Type B pancreatic cell (in vitro differentiated cells): ENCODE data around the gene ZNF154. TPM values are rescaled to one million over a fixed set of nuclear protein-coding genes. Genes with fewer than 3 reads are reported as not detected.
A peak's percentile ranks its signal among the peaks of the same experiment; 100 is the strongest.

ENCODE experiments used
- DNase-seq: peaks from one replicate; pipeline ENCODE4 v3.0.0; 2021; ENCODE audit warnings: mixed read lengths; ENCODE audit not compliant: unreplicated experiment; ENCODE audit errors: extremely low spot score
- H3K27ac Mint-ChIP-seq: 2 replicates; pipeline ENCODE4 v1.8.0; 2021; ENCODE audit warnings: mild to moderate bottlenecking, mixed read lengths
- H3K27me3 Mint-ChIP-seq: 2 replicates; pipeline ENCODE4 v1.8.0; 2021; ENCODE audit warnings: mixed read lengths
- H3K36me3 Mint-ChIP-seq: 2 replicates; pipeline ENCODE4 v1.8.0; 2021; ENCODE audit warnings: mixed read lengths
- H3K4me1 Mint-ChIP-seq: one replicate; pipeline ENCODE4 v1.8.0; 2021; ENCODE audit warnings: mixed read lengths; ENCODE audit not compliant: unreplicated experiment
- H3K4me3 Mint-ChIP-seq: 2 replicates; pipeline ENCODE4 v1.8.0; 2021; ENCODE audit warnings: mild to moderate bottlenecking, mixed read lengths
- H3K9me3 Mint-ChIP-seq: 2 replicates; pipeline ENCODE4 v1.8.0; 2021; ENCODE audit warnings: mixed read lengths
- long read RNA-seq: library from polyadenylated mRNA; unstranded; transcript quantifications from one replicate; pipeline ENCODE4 v2.0.0, GENCODE V29; 2020
- total RNA-seq: library from RNA; stranded (reverse); gene quantifications from 2 replicates; pipeline ENCODE4 v1.2.1, GENCODE V29; 2021; ENCODE audit warnings: low replicate concordance
- TF ChIP-seq, protein P1 (sequence below): fragments of 200-600 bp; sonication (generic); conservative IDR thresholded peaks from 2 replicates; pipeline ENCODE4 v1.5.0; 2021; ENCODE audit warnings: antibody characterized with exemption, mild to moderate bottlenecking

Gene ZNF154
- total RNA-seq = 13.2 and 15.4 TPM in 2 replicates
- long read RNA-seq, full-length matches to known transcripts = 11 of 15 reads
- long read RNA-seq, partial matches to known transcripts = 2 of 15 reads
- long read RNA-seq, other reads (novel, unspliced or antisense) = 2 of 15 reads

- Mint-ChIP-seq H3K9me3 (peaks cover 44% of the 10 kb centered on the region), H3K4me3 (peak within 1 kb of the TSS; percentile 93), H3K36me3 (peaks cover 53% of the 10 kb centered on the region), H3K4me1 (peaks cover 17% of the 10 kb centered on the region), H3K27ac (peak within 1 kb of the TSS; percentile 91), H3K27me3 (peaks cover 3% of the 10 kb centered on the region)
- TF ChIP-seq, protein P1, sequence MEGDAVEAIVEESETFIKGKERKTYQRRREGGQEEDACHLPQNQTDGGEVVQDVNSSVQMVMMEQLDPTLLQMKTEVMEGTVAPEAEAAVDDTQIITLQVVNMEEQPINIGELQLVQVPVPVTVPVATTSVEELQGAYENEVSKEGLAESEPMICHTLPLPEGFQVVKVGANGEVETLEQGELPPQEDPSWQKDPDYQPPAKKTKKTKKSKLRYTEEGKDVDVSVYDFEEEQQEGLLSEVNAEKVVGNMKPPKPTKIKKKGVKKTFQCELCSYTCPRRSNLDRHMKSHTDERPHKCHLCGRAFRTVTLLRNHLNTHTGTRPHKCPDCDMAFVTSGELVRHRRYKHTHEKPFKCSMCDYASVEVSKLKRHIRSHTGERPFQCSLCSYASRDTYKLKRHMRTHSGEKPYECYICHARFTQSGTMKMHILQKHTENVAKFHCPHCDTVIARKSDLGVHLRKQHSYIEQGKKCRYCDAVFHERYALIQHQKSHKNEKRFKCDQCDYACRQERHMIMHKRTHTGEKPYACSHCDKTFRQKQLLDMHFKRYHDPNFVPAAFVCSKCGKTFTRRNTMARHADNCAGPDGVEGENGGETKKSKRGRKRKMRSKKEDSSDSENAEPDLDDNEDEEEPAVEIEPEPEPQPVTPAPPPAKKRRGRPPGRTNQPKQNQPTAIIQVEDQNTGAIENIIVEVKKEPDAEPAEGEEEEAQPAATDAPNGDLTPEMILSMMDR = no peak
- peak; percentile 69 for DNase-seq
Measured at GRCh38 chr19:57708641-57709361, at the start of gene ZNF154. Gene ZNF154, minus strand, starts transcription at chr19:57709204. Its CDS starts 233 bp downstream, at chr19:57708971.

- H3K27ac Mint-ChIP-seq = no peak overlapping the region
- H3K27me3 Mint-ChIP-seq = no peaks in the 10 kb centered on the region
- TF ChIP-seq, protein P1 = no peak
- no peaks in the 10 kb centered on the region for H3K4me1 Mint-ChIP-seq
- DNase-seq = no peak
- peaks cover 17% of the 10 kb centered on the region for H3K9me3 Mint-ChIP-seq
- peaks cover 75% of the 10 kb centered on the region for H3K36me3 Mint-ChIP-seq
- no peak overlapping the region for H3K4me3 Mint-ChIP-seq
Measured at GRCh38 chr19:57757941-57758340, 48.9 kb upstream of the ZNF154 start.

DNA sequence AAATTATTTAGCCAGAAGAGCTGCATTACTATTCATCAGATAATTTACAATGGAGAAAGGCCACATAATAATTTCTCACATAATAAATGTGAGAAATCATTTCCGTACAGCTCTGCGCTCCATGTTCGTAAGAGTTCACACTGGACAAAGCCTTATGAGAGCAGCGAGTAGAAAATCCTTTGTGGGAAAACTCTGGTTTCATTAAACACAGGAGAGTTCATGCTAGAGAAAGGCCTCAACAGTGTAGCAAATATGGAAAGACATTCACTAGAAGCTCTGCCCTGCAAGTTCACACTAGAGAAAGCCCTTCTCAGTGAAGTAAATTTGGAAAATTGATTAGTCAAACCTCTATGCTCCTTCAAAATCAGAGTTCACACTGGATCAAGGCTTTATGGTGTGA, 46.0 kb upstream of the ZNF154 start:
- Mint-ChIP-seq H3K4me1 (no peaks in the 10 kb centered on the region), H3K9me3 (peaks cover 34% of the 10 kb centered on the region)

DNA sequence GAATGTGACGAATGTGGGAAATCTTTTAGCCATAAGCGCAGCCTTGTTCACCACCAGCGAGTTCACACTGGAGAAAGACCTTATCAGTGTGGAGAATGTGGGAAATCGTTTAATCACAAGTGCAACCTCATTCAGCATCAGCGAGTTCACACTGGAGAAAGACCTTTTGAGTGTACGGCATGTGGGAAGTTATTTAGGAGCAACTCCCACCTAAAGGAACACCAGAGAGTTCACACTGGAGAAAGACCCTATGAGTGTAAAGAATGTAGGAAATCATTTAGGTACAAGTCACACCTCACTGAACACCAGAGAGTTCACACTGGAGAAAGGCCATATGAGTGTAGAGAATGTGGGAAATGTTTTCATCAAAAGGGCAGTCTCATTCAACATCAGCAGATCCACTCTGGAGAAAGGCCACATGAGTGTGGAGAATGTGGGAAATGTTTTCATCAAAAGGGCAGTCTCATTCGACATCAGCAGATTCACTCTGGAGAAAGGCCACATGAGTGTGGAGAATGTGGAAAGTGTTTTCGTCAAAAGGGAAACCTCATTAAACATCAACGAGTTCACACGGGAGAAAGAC, 45.2 kb upstream of the ZNF154 start:
- Mint-ChIP-seq H3K27ac (no peak overlapping the region), H3K4me3 (no peak overlapping the region), H3K36me3 (peaks cover 91% of the 10 kb centered on the region), H3K9me3 (peaks cover 34% of the 10 kb centered on the region), H3K4me1 (no peaks in the 10 kb centered on the region), H3K27me3 (no peaks in the 10 kb centered on the region)
- DNase-seq = no peak
- TF ChIP-seq, protein P1 = no peak

More for the DNA sequence above, 46.0 kb upstream of the ZNF154 start:
- H3K27me3 Mint-ChIP-seq = no peaks in the 10 kb centered on the region
- peaks cover 87% of the 10 kb centered on the region for H3K36me3 Mint-ChIP-seq
- no peak overlapping the region for H3K27ac Mint-ChIP-seq
- no peak for DNase-seq
- no peak overlapping the region for H3K4me3 Mint-ChIP-seq
- TF ChIP-seq, protein P1 = no peak

- Mint-ChIP-seq H3K9me3 (peaks cover 35% of the 10 kb centered on the region), H3K4me3 (peak overlapping the region; percentile 93), H3K27me3 (no peaks in the 10 kb centered on the region), H3K36me3 (peaks cover 57% of the 10 kb centered on the region), H3K27ac (peak overlapping the region; percentile 29), H3K4me1 (peaks cover 15% of the 10 kb centered on the region)
- no peak for DNase-seq
- TF ChIP-seq, protein P1 = no peak
Measured at GRCh38 chr19:57748029-57748428, 39.0 kb upstream of the ZNF154 start.
